Esophagus (tissue), 2 donors: ENCODE measurements around the gene AXIN1. TPM values are rescaled to one million over a fixed set of nuclear protein-coding genes. Genes with fewer than 3 reads are reported as not detected.

Experiments used
- H3K27ac ChIP-seq, 2 donors: one replicate each; pipeline ENCODE4 v1.5.1; 2013; ENCODE audit warnings: low read depth in 2 of 2, mild to moderate bottlenecking in 2 of 2, inconsistent platforms in 1 of 2, low read length in 1 of 2, moderate library complexity in 1 of 2
- H3K27me3 ChIP-seq, 2 donors: one replicate each; pipeline ENCODE4 v1.6.1; 2013; ENCODE audit warnings: low read length in 2 of 2, control low read depth in 1 of 2, mild to moderate bottlenecking in 1 of 2; ENCODE audit not compliant: insufficient read depth in 2 of 2, control insufficient read depth in 1 of 2
- H3K36me3 ChIP-seq, 2 donors: one replicate each; pipeline ENCODE4 v1.6.1; 2013; ENCODE audit warnings: low read length in 1 of 2; ENCODE audit not compliant: control insufficient read depth in 2 of 2, insufficient read depth in 2 of 2
- H3K4me1 ChIP-seq, 2 donors: one replicate each; pipeline ENCODE4 v1.6.1; 2013; ENCODE audit warnings: low read length in 1 of 2; ENCODE audit not compliant: control insufficient read depth in 2 of 2, insufficient read depth in 2 of 2
- H3K4me3 ChIP-seq, 2 donors: one replicate each; pipeline ENCODE4 v1.5.1; 2013; ENCODE audit warnings: low read length in 2 of 2, mild to moderate bottlenecking in 2 of 2, low read depth in 1 of 2, moderate library complexity in 1 of 2
- H3K9me3 ChIP-seq, 2 donors: one replicate each; pipeline ENCODE4 v1.6.1; 2013; ENCODE audit warnings: mild to moderate bottlenecking in 2 of 2, low read depth in 1 of 2, low read length in 1 of 2, moderate library complexity in 1 of 2; ENCODE audit not compliant: control insufficient read depth in 2 of 2, insufficient read depth in 1 of 2
- WGBS, 2 donors: extraction: QIAGEN DNeasy Blood & Tissue Kit; methylation state at CpG; one replicate each; pipeline ENCODE4 v1.1.7; 2013; 5-methylcytosine and 5-hydroxymethylcytosine counted together
- polyA plus RNA-seq, 2 donors: library from polyadenylated mRNA; stranded (reverse); fragments of 200-250 nt; gene quantifications; one replicate each; pipeline ENCODE4 v1.2.3, GENCODE V29; 2013
- donor health status: healthy with polysubstance abuse.
- donor health status: Bipolar disorder and iron deficiency.

The AXIN1 gene
- polyA plus RNA-seq, 2 donors: 11.9 to 16.7 TPM

DNA sequence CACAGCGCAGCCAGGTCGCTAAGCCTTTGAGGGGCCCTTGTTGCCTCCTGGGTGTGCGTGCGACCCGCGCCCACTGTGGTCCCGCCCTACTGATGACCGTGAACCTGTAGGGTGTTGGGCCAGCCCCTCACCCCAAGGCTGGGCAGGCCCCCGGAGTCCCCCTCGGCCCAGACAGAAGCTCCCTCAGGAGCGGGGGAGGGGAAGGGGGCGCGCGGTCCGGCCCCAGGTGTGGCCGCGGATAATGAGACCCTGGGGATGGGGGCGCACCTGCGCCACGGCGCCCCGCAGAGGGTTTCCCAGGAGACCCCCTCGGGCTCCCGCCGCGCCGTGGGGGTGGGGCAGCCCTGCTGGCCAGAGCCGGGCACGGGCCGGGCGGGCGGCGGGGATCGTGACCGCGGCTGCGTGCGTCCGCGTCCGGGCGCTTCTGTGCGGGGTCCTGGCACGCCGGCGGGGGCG, 72.5 kb downstream of the AXIN1 start:
- no peaks in the 10 kb centered on the region for H3K9me3 ChIP-seq
- no peak overlapping the region for H3K27ac ChIP-seq
- H3K4me1 ChIP-seq: peaks cover 3 to 6% of the 10 kb centered on the region in 2 donors
- peak overlapping the region in 1 of 2 donors; percentile 30 for H3K4me3 ChIP-seq
- peaks cover 0 to 12% of the 10 kb centered on the region in 2 donors for H3K27me3 ChIP-seq
- no peaks in the 10 kb centered on the region for H3K36me3 ChIP-seq
- WGBS, 2 donors: 7 to 12% methylated on average over 21 to 47 of the region's 47 CpGs

GRCh38 chr16:279531-279930, 73.0 kb downstream of the AXIN1 start:
- H3K27me3 ChIP-seq: peaks cover 0 to 12% of the 10 kb centered on the region in 2 donors
- H3K9me3 ChIP-seq: no peaks in the 10 kb centered on the region
- H3K4me1 ChIP-seq: peaks cover 6% of the 10 kb centered on the region in 2 donors
- no peak overlapping the region for H3K27ac ChIP-seq
- no peaks in the 10 kb centered on the region for H3K36me3 ChIP-seq
- WGBS, 2 donors: 75% methylated on average over 7 of the region's 7 CpGs
- no peak overlapping the region for H3K4me3 ChIP-seq

- no peak overlapping the region for H3K4me3 ChIP-seq
- peaks cover 0 to 12% of the 10 kb centered on the region in 2 donors for H3K27me3 ChIP-seq
- no peaks in the 10 kb centered on the region for H3K9me3 ChIP-seq
- no peaks in the 10 kb centered on the region for H3K36me3 ChIP-seq
- WGBS, 2 donors: 42 to 45% methylated on average over 6 of the region's 6 CpGs
- peaks cover 6% of the 10 kb centered on the region in 2 donors for H3K4me1 ChIP-seq
- H3K27ac ChIP-seq: no peak overlapping the region
These were observed 73.6 kb downstream of the AXIN1 start for GRCh38 chr16:278863-279366.

GRCh38 chr16:276426-277077, 76.0 kb downstream of the AXIN1 start:
- no peaks in the 10 kb centered on the region for H3K36me3 ChIP-seq
- no peaks in the 10 kb centered on the region for H3K9me3 ChIP-seq
- no peak overlapping the region for H3K4me3 ChIP-seq
- whole genome bisulfite sequencing, 2 donors: 77 to 81% methylated on average over 20 of the region's 20 CpGs
- peaks cover 0 to 12% of the 10 kb centered on the region in 2 donors for H3K27me3 ChIP-seq
- H3K4me1 ChIP-seq: peaks cover 6 to 12% of the 10 kb centered on the region in 2 donors
- H3K27ac ChIP-seq: no peak overlapping the region

GRCh38 chr16:275786-276232, 76.7 kb downstream of the AXIN1 start, which contains the start of gene RGS11:
Gene RGS11 (minus strand): TSS chr16:275944. CDS start chr16:275911, 33 bp downstream.
- Histone ChIP-seq H3K36me3 (no peaks in the 10 kb centered on the region), H3K27me3 (peaks cover 0 to 9% of the 10 kb centered on the region in 2 donors), H3K27ac (no peak within 1 kb of the TSS), H3K9me3 (no peaks in the 10 kb centered on the region), H3K4me3 (peak within 1 kb of the TSS; percentile 45 to 46), H3K4me1 (peaks cover 6 to 9% of the 10 kb centered on the region in 2 donors)
- 4 to 10% methylated on average over 13 to 56 of the region's 56 CpGs for WGBS, 2 donors

DNA sequence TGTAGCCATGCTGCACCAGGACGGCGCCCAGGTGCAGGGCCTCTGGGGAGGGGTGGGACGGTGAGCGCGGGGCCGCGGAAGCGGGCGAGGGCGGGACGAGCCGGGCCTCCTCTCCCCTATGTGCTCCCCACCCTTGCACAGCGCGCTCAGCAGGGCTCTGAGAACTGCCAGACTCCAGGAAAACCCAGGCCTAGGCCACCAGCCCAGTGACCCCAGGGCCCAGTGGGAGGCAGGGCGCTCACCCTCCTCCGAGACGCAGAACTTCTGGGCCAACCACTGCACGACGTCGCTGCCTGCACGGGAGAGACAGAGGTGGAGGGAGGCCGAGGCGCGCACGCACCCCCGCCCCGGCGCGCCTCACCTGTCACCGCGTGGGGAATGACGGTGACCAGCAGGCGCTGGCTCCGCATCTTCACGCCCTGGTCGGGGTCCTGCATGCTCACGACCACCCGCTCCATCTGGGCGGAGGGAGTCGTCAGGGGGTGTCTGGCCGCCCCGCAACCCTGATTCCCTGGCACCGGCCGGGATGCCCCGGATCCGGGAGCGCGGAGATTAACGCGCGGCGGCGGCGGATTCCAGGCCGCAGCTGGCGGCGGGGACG, 77.4 kb downstream of the AXIN1 start:
- peak overlapping the region; percentile 45 to 46 for H3K4me3 ChIP-seq
- peaks cover 5 to 6% of the 10 kb centered on the region in 2 donors for H3K4me1 ChIP-seq
- 2 to 3% methylated on average over 39 to 58 of the region's 58 CpGs for WGBS, 2 donors
- peaks cover 0 to 3% of the 10 kb centered on the region in 2 donors for H3K27me3 ChIP-seq
- no peaks in the 10 kb centered on the region for H3K36me3 ChIP-seq
- H3K9me3 ChIP-seq: no peaks in the 10 kb centered on the region
- H3K27ac ChIP-seq: no peak overlapping the region

- no peak overlapping the region for H3K27ac ChIP-seq
These were observed 78.7 kb downstream of the AXIN1 start for GRCh38 chr16:273547-274421.

GRCh38 chr16:272633-273546, 79.6 kb downstream of the AXIN1 start:
- no peak overlapping the region for H3K4me3 ChIP-seq
- no peaks in the 10 kb centered on the region for H3K36me3 ChIP-seq
- H3K27me3 ChIP-seq: peaks cover 0 to 3% of the 10 kb centered on the region in 2 donors
- H3K4me1 ChIP-seq: peaks cover 9 to 17% of the 10 kb centered on the region in 2 donors
- 73 to 78% methylated on average over 34 to 36 of the region's 36 CpGs for WGBS, 2 donors
- H3K9me3 ChIP-seq: no peaks in the 10 kb centered on the region
- no peak overlapping the region for H3K27ac ChIP-seq

More at GRCh38 chr16:273547-274421, 78.7 kb downstream of the AXIN1 start:
- Histone ChIP-seq H3K9me3 (no peaks in the 10 kb centered on the region), H3K36me3 (no peaks in the 10 kb centered on the region), H3K27me3 (peaks cover 0 to 3% of the 10 kb centered on the region in 2 donors), H3K4me1 (peaks cover 9 to 10% of the 10 kb centered on the region in 2 donors), H3K4me3 (no peak overlapping the region)
- 61 to 70% methylated on average over 25 to 30 of the region's 30 CpGs for WGBS, 2 donors
